Mucosa of stomach (tissue), 1 donor: ENCODE measurements around the gene TMEM232.
"Not testable (repeated sequence)": the region's sequence is repeated elsewhere in the genome, so short reads cannot be mapped to it uniquely, and the experiment has no call there.

Experiments used
- H3K27me3 ChIP-seq: one replicate; pipeline ENCODE4 v1.7.0; 2013; ENCODE audit warnings: mild to moderate bottlenecking, low read length; ENCODE audit not compliant: control insufficient read depth, insufficient read depth
- H3K36me3 ChIP-seq: one replicate; pipeline ENCODE4 v1.7.0; 2013; ENCODE audit warnings: low read length; ENCODE audit not compliant: control insufficient read depth, insufficient read depth
- H3K4me1 ChIP-seq: one replicate; pipeline ENCODE4 v1.7.0; 2013; ENCODE audit warnings: mild to moderate bottlenecking, low read length; ENCODE audit not compliant: control insufficient read depth, insufficient read depth
- H3K4me3 ChIP-seq: one replicate; pipeline ENCODE4 v1.7.0; 2013; ENCODE audit warnings: low read length
- H3K9ac ChIP-seq: one replicate; pipeline ENCODE4 v1.7.0; 2013; ENCODE audit warnings: mild to moderate bottlenecking, low read length, moderate library complexity
- H3K9me3 ChIP-seq: one replicate; pipeline ENCODE4 v1.7.0; 2013; ENCODE audit warnings: mild to moderate bottlenecking, low read length, moderate library complexity; ENCODE audit not compliant: control insufficient read depth
- donor health status: Pancreatic carcinoma.

TMEM232 gene

DNA sequence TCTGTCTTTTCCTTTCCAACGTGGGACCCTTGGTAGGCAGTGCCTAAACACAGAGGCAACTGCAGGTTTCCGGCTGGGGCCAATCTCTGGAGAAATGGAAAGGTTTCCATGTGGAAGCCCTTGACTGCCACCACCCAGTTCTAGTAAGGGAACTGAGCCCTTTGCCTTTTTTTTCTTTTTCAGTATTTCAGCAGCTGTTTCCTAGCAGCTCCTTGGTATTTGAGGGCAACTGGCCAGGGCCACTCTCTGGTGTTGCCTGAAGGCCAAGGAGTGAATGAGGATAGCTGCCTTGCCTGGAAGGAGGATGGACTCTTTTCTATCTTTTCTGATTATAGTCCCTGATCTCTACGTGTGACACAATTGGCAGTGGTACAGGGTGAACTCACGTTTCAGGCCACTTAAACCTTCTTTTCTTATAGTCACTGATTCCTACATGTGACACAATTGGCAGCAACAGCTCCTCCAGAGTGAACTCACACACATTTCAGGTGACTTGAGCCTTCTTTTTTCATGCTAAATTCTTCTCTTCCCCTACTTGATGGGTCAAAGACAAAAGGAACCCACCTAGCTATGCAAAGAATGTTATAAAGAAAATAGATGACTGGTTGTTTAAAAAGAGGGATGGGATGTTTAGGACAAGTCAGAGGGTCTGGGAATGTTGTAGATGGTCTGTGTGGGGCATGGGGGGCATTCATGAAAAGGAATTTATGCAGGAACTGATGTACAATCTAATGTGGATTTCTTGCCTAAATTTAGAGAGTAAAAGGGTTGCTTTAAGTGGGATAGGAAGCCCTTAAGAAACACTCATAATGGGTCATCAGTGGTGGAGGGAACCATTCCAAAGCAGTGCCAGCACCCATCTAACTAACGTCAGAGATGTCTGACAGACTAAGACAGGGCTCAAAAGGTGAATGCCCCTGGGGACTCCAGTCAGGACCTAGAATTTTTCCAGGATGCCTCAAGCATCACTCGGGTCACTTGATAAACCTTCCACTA lies 190.1 kb downstream of the TMEM232 start:
- no peak overlapping the region for H3K9ac ChIP-seq

GRCh38 chr5:110535146-110535545 lies 191.3 kb downstream of the TMEM232 start:
- H3K9me3 ChIP-seq, result not testable (repeated sequence)

More for the DNA sequence above, 190.1 kb downstream of the TMEM232 start:
- H3K36me3 ChIP-seq, result no peaks in the 10 kb centered on the region
- H3K9me3 ChIP-seq, result no peaks in the 10 kb centered on the region
- no peaks in the 10 kb centered on the region for H3K4me1 ChIP-seq
- no peaks in the 10 kb centered on the region for H3K27me3 ChIP-seq
- H3K4me3 ChIP-seq, result no peak overlapping the region

DNA sequence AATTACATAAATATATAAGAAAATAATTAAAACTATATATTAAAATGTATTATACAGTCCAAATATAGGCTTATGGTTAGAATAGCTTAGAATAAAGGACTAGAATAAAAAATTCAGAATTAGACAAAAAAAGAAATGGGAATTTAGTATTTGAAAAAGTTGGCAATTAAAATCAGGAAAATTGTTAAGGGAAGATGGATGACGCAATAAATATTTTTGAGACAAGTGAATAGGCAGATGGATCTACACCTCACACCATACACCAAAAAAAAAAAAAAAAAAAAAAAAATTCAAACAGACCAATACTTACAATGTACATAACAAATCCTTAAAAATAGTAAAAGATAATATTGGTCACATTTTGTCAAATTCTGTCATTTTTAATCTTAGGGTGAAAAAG lies 200.7 kb downstream of the TMEM232 start:
- Histone ChIP-seq H3K4me1 (no peaks in the 10 kb centered on the region), H3K9me3 (no peaks in the 10 kb centered on the region)

More at GRCh38 chr5:110535146-110535545, 191.3 kb downstream of the TMEM232 start:
- H3K9ac ChIP-seq, H3K4me3 ChIP-seq, H3K4me1 ChIP-seq, H3K36me3 ChIP-seq, H3K27me3 ChIP-seq: not testable (repeated sequence)

GRCh38 chr5:110517396-110517795 lies 209.1 kb downstream of the TMEM232 start:
- Histone ChIP-seq H3K27me3 (no peaks in the 10 kb centered on the region), H3K4me1 (no peaks in the 10 kb centered on the region), H3K36me3 (no peaks in the 10 kb centered on the region), H3K4me3 (no peak overlapping the region), H3K9ac (no peak overlapping the region), H3K9me3 (no peaks in the 10 kb centered on the region)

More for the DNA sequence above, 200.7 kb downstream of the TMEM232 start:
- Histone ChIP-seq H3K27me3 (no peaks in the 10 kb centered on the region), H3K4me3 (no peak overlapping the region), H3K9ac (no peak overlapping the region), H3K36me3 (no peaks in the 10 kb centered on the region)

- H3K36me3 ChIP-seq, result no peaks in the 10 kb centered on the region
- no peaks in the 10 kb centered on the region for H3K4me1 ChIP-seq
- no peaks in the 10 kb centered on the region for H3K9me3 ChIP-seq
- no peak overlapping the region for H3K4me3 ChIP-seq
- no peak overlapping the region for H3K9ac ChIP-seq
- no peaks in the 10 kb centered on the region for H3K27me3 ChIP-seq
These were observed 212.4 kb downstream of the TMEM232 start for GRCh38 chr5:110514030-110514429.

DNA sequence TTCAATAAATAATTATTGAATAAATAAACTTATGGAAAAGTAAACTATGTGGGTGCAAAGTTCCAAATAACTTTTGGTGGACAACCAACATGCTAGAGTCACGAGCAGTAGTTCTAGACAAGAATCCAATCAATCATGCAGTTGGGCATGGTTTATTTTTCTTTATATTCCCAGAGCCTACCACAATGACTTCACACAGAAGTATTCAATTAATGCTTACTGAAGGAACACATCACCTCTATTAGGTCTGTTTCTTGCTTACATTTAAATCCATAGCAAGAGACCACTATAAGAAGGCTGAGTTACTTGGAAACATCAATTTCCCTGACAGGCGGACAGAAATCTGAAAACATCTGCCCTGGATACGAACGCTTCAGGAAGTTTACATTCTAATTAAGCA lies 214.2 kb downstream of the TMEM232 start:
- no peak overlapping the region for H3K4me3 ChIP-seq
- H3K36me3 ChIP-seq, result no peaks in the 10 kb centered on the region
- H3K9ac ChIP-seq, result no peak overlapping the region
- H3K27me3 ChIP-seq, result no peaks in the 10 kb centered on the region
- H3K4me1 ChIP-seq, result no peaks in the 10 kb centered on the region
- H3K9me3 ChIP-seq, result no peaks in the 10 kb centered on the region

DNA sequence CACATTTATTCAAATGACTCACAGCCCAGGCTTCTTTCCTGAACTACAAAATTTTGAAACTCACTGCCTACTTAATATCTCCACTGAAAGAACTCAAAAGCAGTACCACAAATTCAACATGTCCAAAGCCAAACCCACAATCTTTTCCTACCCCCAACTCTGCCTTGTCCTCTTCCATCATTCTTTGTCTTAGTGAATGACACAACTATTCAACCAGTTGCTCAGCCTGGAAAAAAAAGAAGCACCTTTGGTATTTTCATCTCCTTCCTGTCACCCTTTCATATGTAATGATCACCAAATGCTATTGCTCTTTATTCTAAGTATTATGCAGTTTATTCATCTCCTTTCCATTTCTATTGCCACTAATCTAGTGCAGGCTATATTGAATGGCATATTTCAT lies 216.3 kb downstream of the TMEM232 start:
- H3K27me3 ChIP-seq, result no peaks in the 10 kb centered on the region
- no peak overlapping the region for H3K4me3 ChIP-seq
- H3K9ac ChIP-seq, result no peak overlapping the region
- H3K4me1 ChIP-seq, result no peaks in the 10 kb centered on the region
- no peaks in the 10 kb centered on the region for H3K9me3 ChIP-seq
- no peaks in the 10 kb centered on the region for H3K36me3 ChIP-seq

DNA sequence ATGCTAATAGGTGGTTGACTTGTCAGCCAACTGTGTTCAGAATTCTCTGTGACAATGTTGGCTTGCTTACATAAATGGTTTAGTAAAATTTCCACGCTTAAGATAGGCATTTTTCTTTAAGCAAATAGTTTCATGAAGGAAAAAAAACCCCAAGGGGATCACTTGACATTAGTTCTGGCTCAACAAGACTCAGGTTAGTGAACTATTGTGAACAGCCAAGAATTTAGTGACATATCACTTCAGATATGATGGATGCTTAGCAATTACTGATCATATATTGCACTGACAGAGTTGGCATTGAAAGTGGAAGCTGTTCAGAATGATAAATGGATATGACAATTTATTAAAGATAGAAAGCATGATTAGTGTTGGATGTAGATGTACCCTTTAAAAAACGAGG lies 218.5 kb downstream of the TMEM232 start:
- Histone ChIP-seq H3K9me3 (no peaks in the 10 kb centered on the region), H3K4me3 (no peak overlapping the region), H3K4me1 (no peaks in the 10 kb centered on the region), H3K27me3 (no peaks in the 10 kb centered on the region), H3K36me3 (no peaks in the 10 kb centered on the region), H3K9ac (no peak overlapping the region)

DNA sequence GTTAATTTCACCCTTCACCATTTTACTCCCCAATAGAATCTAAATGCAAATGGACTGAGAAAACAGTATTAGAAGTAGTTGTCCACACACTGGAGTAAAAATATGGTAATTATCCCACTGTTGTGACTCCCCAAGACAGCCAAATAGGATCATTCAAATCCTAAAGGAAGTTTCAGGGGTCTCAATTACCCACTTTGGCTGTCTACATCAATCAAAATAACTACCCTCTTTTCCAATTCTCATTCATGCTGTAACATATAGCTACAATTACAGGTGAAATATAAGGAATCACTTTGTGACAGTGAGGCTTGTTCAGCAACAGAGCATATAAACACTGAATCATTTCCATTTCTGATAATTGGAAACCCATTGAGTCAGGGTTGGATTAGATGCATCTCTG lies 220.1 kb downstream of the TMEM232 start:
- H3K4me3 ChIP-seq, result no peak overlapping the region
- H3K9ac ChIP-seq, result no peak overlapping the region
- H3K4me1 ChIP-seq, result no peaks in the 10 kb centered on the region
- H3K27me3 ChIP-seq, result no peaks in the 10 kb centered on the region
- no peaks in the 10 kb centered on the region for H3K36me3 ChIP-seq
- no peaks in the 10 kb centered on the region for H3K9me3 ChIP-seq

GRCh38 chr5:110496276-110496675 lies 230.2 kb downstream of the TMEM232 start:
- Histone ChIP-seq H3K27me3 (no peaks in the 10 kb centered on the region), H3K4me3 (no peak overlapping the region), H3K9ac (no peak overlapping the region), H3K36me3 (no peaks in the 10 kb centered on the region), H3K9me3 (no peaks in the 10 kb centered on the region), H3K4me1 (no peaks in the 10 kb centered on the region)

- Histone ChIP-seq H3K36me3 (no peaks in the 10 kb centered on the region), H3K9me3 (no peaks in the 10 kb centered on the region), H3K9ac (no peak overlapping the region), H3K27me3 (no peaks in the 10 kb centered on the region), H3K4me1 (no peaks in the 10 kb centered on the region), H3K4me3 (no peak overlapping the region)
These were observed 234.0 kb downstream of the TMEM232 start for GRCh38 chr5:110492446-110492845.

GRCh38 chr5:110478895-110479294 lies 247.6 kb downstream of the TMEM232 start:
- H3K4me1 ChIP-seq, result no peaks in the 10 kb centered on the region
- no peaks in the 10 kb centered on the region for H3K27me3 ChIP-seq
- no peaks in the 10 kb centered on the region for H3K9me3 ChIP-seq
- no peak overlapping the region for H3K9ac ChIP-seq
- H3K4me3 ChIP-seq, result no peak overlapping the region
- H3K36me3 ChIP-seq, result no peaks in the 10 kb centered on the region
